GM18867 (cell line): ENCODE data around the gene SLC45A1.

Experiments
- ATAC-seq: cut with Tn5 transposase; IDR thresholded peaks from one replicate; pipeline ENCODE4 v1.9.1; 2021; ENCODE audit warnings: mild to moderate bottlenecking, moderate library complexity; ENCODE audit not compliant: unreplicated experiment

The SLC45A1 gene

DNA sequence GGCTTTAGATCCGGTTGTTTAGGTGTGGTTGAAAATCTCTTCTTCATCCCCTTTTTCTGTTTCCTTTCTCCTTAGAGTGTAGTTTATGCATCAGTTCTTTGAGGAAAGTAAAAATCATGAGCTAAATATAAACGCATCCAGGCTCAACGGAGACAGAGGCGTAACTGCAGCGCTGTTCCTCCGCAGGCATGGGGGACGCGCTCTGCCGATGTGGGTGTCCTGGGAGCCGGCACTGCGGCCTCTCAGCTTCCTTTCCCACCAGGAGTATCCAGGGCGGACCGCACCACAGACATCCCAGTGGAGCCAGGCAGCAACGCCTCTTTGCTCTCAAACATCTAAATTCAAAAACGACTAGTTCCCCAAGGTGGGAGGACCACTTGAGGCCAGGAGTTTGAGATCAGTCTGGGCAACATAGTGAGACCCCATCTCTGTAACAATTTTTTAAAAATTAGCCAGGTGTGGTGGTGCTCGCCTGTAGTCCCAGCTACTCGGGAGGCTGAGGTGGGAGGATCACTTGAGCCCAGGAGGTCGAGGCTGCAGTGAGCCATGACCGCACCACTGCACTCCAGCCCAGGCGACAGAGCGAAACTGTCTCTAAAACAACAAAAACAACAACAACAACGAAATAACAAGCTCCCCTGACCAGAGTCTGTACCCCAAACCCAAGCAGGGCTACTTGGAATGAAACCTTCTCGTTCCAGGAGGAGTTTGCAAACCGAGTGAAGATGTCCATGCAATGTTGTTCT is 16.4 kb downstream of the SLC45A1 start:
- ATAC-seq = no peak

- ATAC-seq = no peak
Observed at GRCh38 chr1:8335246-8335645, 17.3 kb downstream of the SLC45A1 start.

DNA sequence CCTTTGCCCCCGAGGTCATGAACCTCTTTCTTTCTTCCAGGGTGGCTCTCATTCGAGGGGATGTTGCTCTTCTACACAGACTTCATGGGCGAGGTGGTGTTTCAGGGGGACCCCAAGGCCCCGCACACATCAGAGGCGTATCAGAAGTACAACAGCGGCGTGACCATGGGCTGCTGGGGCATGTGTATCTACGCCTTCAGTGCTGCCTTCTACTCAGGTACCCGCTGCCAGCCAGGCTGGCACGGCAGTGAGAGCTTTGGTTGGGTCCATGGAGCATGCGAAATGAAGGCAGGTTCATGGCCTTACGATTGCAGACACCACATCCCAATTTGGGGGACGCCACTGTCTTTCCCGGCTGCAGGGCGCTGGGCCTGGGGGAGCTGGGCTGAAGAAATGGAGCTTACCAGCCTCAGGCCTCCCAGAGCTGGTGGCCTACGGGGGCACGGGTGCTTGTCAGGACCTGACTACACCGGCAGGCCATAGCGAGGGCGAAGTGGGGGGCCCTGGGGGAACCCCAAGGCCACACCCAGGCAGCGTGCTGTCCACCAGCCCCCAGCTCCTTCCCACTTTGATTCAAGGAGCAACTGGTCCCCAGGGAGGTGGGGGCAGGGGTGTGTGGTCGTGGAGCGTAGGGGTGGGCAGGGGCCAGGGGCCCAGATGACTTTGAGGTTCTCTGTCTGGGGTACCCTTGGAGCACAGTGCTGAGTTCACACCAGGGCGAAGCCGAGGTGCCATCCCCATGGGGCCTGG is 20.0 kb downstream of the SLC45A1 start:
- ATAC-seq = no peak

GRCh38 chr1:8338526-8339202 is 20.8 kb downstream of the SLC45A1 start:
- no peak for ATAC-seq

DNA sequence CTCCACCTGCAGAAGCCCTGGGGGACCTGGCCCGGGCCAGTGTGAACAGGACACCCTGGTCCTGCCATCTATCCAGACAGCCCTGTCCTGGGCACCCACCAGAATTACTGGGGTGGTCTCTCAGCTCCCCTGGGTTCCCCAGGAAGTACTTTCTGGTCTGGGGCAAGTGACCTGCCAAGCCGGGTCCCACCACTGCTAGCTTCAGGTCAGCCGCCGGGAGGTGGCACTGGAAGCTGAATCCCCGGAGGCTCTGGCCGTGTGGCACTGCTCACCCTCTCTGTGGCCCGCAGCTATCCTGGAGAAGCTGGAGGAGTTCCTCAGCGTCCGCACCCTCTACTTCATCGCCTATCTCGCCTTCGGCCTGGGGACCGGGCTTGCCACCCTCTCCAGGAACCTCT is 21.3 kb downstream of the SLC45A1 start:
- no peak for ATAC-seq

DNA sequence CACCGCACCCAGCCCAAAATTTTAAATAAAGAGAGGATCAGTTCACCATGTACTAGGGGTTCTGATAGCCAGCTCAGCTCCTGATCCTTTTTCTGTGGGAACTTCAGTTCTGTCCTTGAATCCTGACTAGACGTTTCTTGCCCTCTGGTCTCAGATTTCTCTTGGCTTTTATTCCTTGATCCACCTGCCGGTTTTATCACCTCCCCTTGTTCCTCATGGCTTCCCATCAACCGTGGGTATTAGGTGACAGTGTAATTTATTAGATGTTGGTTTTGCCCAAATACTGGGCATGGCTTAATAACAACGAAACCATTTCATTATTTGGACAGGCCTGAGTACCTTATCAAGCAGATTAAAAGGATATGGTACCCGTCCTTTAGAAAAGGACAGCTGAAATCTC is 22.5 kb downstream of the SLC45A1 start:
- no peak for ATAC-seq

GRCh38 chr1:8342325-8342724 is 24.4 kb downstream of the SLC45A1 start:
- ATAC-seq = no peak

DNA sequence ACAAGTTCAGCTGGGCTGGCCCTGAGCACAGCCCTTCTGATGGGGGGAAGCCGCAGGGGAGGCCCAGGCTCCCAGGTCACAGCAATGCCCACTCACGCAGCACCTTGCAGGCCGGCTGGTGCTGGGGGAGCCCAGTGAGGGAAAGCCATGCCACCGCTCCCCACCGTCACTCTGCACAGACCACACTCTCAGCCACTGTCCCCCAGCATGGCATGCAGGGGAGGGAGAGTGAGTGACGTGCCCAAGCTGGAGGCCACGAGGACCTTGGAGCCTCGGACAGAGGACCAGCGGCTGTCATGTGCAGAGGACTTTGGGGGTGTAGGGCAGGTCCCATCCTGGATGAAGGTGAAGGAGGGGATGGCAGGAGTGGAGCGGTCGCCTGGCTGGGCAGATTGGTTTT is 25.1 kb downstream of the SLC45A1 start:
- ATAC-seq = no peak

- no peak for ATAC-seq
Observed at GRCh38 chr1:8343464-8344001, 25.6 kb downstream of the SLC45A1 start.

- no peak for ATAC-seq
Observed at GRCh38 chr1:8344893-8345507, 27.1 kb downstream of the SLC45A1 start.

GRCh38 chr1:8345621-8346415 is 27.9 kb downstream of the SLC45A1 start:
- no peak for ATAC-seq

- no peak for ATAC-seq
Observed at GRCh38 chr1:8347635-8348034, 29.7 kb downstream of the SLC45A1 start.

GRCh38 chr1:8348047-8348776 is 30.3 kb downstream of the SLC45A1 start:
- no peak for ATAC-seq

DNA sequence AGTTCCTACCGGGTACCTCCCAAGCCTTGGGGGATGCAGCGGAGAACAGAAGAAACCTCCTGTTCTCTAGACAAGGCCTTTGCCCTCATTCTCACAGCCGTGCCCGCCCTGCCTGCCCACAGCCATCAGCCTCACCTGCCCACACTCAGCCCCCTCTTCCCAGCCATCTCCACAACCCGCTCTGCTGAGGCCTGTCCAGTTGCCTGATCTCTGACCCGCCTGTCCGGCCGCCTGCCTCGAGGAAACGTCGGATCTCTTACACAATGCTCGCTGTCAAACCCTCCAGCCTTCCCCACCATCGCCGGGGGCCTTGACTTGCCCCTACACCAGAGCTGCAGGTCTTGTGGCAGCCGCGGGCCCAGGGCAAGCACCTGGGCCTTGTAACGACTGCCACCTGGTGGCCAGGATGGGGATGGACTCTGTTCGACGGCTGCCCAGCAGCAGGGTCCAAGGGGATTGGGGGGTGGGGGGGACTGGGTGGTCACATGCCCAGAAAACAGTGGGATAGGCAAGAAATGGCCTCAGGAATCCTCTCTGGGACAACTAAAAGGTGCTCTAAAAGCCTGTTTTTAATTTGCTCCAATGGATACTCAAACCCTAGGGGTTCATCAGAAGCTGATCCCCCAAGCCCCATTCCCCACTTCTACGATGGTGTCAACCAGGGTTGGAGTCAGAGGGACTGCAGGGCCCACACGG is 31.0 kb downstream of the SLC45A1 start:
- no peak for ATAC-seq

DNA sequence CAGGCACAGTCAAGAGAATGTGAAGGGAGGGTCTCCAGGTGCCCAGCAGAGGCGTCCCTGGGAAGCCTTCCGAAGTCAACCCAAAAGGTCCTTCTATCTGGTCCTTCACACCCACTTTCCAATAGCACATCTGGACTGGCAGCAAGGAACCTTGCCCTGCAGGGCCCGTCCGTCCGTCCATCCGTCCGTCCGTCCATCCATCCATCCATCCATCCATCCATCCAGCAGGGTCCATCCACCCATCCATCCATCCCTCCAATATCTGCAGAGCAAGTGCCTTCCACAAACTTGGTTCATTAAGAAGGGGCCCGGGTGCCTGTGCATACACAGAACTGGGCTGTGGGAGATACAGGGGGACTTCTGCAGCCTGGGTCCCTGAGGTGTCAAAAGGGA is 31.6 kb downstream of the SLC45A1 start:
- ATAC-seq = no peak

- no peak for ATAC-seq
Observed at GRCh38 chr1:8349961-8350360, 32.0 kb downstream of the SLC45A1 start.

GRCh38 chr1:8350914-8351684 is 33.2 kb downstream of the SLC45A1 start:
- no peak for ATAC-seq

- no peak for ATAC-seq
Observed at GRCh38 chr1:8351693-8352470, 34.0 kb downstream of the SLC45A1 start.
